ENCODE data around the gene COL18A1.

The COL18A1 gene

DNA sequence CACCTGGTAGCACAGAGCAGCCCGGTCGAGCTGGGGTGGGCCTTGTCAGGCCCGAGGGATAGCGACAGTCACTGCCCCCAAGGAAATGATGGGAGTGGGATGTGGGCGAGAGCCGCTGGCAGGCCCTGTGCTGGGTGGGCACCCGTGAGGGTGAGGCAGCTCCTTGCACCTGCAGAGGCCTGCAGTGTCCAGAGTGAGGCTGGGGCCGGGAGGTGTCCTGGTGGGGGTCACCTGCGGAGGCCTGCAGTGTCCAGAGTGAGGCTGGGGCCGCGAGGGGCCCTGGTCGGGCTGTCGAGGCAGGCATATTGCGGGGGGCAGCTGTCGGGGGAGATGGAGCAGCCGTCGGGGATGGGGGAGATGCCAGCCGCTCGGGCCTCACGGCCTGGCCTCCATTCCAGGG is 87.8 kb downstream of the COL18A1 start:
- H3K4me3 ChIP-seq (ENCODE audit: low read depth, low read length): no peak overlapping the region
- H3K27me3 ChIP-seq (ENCODE audit: control insufficient read depth, insufficient read depth, low read length): no peaks in the 10 kb centered on the region
- peaks cover 80% of the 10 kb centered on the region for H3K36me3 ChIP-seq (ENCODE audit: control insufficient read depth, insufficient read depth, low read length)
- no peak overlapping the region for H3K27ac ChIP-seq (ENCODE audit: low read depth, low read length)
- H3K9me3 ChIP-seq (ENCODE audit: control insufficient read depth, insufficient read depth, low read length): no peaks in the 10 kb centered on the region
- no peak overlapping the region for H3K9ac ChIP-seq (ENCODE audit: low read depth, low read length)
- peaks cover 15% of the 10 kb centered on the region; the same call in 1 of the 2 replicates for H3K4me1 ChIP-seq (ENCODE audit: control insufficient read depth, insufficient read depth, low read length)

DNA sequence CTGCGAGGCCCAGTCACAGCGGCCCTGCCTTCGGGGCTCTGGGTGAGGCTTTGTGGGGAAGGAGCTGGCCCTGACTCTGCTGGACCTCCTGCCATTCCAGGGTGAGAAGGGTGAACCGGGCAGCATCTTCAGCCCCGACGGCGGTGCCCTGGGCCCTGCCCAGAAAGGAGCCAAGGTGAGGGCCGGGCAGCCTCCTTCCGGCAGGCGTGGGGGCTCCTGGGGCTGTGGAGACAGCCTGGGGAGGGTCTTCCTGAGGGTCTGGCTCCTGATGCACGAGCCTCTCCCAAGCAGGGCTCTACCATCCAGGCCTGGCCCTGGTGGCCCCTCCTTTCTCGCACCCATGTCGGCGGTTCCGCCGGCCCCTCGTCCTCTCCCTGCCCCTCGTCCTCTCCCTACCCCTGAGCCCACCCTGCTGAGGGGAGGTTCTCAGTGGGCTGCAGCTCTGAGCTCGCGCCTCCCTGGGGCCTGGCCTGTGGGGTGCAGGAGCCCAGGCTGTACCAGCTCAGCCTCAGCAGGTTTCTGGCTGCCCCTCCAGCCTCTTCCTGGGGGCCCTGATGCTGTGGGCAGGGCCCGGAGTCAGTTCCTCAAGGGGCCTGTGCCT is 88.5 kb downstream of the COL18A1 start:
- Histone ChIP-seq H3K4me1 (ENCODE audit: control insufficient read depth, insufficient read depth, low read length) (peaks cover 10% of the 10 kb centered on the region; the same call in 1 of the 2 replicates), H3K9me3 (ENCODE audit: control insufficient read depth, insufficient read depth, low read length) (no peaks in the 10 kb centered on the region), H3K4me3 (ENCODE audit: low read depth, low read length) (no peak overlapping the region), H3K27me3 (ENCODE audit: control insufficient read depth, insufficient read depth, low read length) (no peaks in the 10 kb centered on the region), H3K27ac (ENCODE audit: low read depth, low read length) (no peak overlapping the region), H3K36me3 (ENCODE audit: control insufficient read depth, insufficient read depth, low read length) (peaks cover 80% of the 10 kb centered on the region), H3K9ac (ENCODE audit: low read depth, low read length) (no peak overlapping the region)

DNA sequence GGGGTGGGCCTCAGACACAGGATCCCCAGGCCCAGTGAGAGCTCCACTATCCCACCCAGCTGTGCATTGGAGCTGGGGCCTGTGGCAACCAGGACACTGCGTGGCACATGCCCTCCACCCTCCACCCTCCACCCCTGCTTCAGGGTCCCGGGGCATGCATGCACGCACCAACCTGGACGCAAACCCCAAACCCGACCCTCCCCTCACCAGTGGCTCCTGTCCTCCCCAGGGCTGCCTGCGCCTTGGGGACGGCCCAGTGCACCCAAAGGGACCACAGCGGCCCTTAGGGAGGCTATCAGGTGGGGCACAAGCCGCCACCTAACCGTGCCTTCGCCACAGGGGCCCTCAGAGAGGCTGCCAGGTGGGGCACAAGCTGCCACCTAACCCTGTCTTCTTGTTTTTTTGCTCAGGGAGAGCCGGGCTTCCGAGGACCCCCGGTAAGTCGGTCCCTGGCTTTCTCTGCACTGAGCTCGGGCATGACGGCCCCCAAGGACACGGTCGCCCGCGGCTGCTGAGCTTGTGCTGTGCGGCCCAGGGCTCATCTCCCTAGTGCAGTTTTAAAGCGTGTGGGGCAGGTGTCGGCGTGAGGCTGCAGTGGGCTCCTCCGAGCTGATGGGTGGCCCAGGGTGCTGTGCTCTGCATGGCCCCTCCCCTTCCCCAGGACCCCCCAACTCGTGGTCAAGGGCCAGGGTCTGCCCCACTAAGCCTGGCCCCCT is 89.3 kb downstream of the COL18A1 start:
- H3K4me1 ChIP-seq (ENCODE audit: control insufficient read depth, insufficient read depth, low read length): 0 out of 2 replicates have a peak, but pooled peaks cover 3% of the 10 kb centered on the region
- no peaks in the 10 kb centered on the region for H3K9me3 ChIP-seq (ENCODE audit: control insufficient read depth, insufficient read depth, low read length)
- no peak overlapping the region for H3K27ac ChIP-seq (ENCODE audit: low read depth, low read length)
- H3K9ac ChIP-seq (ENCODE audit: low read depth, low read length): no peak overlapping the region
- no peaks in the 10 kb centered on the region for H3K27me3 ChIP-seq (ENCODE audit: control insufficient read depth, insufficient read depth, low read length)
- H3K4me3 ChIP-seq (ENCODE audit: low read depth, low read length): no peak overlapping the region
- peaks cover 88% of the 10 kb centered on the region for H3K36me3 ChIP-seq (ENCODE audit: control insufficient read depth, insufficient read depth, low read length)

DNA sequence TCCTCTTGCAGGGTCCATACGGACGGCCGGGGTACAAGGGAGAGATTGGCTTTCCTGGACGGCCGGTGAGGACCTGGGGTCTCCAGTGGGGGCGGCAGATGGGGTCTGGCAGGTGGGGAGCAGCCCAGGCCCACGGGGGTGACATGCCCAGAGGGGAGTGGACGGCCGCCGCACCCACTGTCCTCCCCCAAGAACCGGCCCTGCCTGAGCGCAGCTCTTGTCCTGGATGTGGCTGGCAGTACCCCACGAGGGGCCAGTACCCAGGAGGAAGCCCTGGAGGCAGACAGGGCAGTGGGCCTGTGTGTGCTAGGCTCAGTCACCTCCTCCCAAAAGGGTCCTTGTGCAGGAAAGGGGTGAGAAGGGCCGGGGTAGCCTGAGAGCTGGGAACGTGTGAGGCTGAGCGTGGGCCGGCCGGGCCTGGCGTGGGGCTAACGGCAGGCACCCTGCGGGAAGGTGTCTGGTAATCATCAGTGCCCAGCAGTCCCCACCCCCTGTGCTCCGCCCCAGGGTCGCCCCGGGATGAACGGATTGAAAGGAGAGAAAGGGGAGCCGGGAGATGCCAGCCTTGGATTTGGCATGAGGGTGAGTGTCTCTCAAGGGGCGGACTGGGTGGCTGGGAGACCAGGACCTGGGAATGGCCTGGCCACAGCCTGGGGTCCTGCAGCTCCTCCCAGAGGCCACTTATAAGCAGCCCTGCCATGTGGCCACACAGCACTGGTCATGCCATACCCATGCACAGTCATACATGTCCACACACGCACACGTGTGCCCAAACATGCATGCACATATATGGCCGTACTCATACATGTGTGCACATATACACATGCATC is 90.1 kb downstream of the COL18A1 start:
- Histone ChIP-seq H3K27ac (ENCODE audit: low read depth, low read length) (no peak overlapping the region), H3K9ac (ENCODE audit: low read depth, low read length) (no peak overlapping the region), H3K9me3 (ENCODE audit: control insufficient read depth, insufficient read depth, low read length) (no peaks in the 10 kb centered on the region), H3K4me3 (ENCODE audit: low read depth, low read length) (no peak overlapping the region), H3K4me1 (ENCODE audit: control insufficient read depth, insufficient read depth, low read length) (no peaks in the 10 kb centered on the region), H3K36me3 (ENCODE audit: control insufficient read depth, insufficient read depth, low read length) (peaks cover 92% of the 10 kb centered on the region), H3K27me3 (ENCODE audit: control insufficient read depth, insufficient read depth, low read length) (no peaks in the 10 kb centered on the region)

DNA sequence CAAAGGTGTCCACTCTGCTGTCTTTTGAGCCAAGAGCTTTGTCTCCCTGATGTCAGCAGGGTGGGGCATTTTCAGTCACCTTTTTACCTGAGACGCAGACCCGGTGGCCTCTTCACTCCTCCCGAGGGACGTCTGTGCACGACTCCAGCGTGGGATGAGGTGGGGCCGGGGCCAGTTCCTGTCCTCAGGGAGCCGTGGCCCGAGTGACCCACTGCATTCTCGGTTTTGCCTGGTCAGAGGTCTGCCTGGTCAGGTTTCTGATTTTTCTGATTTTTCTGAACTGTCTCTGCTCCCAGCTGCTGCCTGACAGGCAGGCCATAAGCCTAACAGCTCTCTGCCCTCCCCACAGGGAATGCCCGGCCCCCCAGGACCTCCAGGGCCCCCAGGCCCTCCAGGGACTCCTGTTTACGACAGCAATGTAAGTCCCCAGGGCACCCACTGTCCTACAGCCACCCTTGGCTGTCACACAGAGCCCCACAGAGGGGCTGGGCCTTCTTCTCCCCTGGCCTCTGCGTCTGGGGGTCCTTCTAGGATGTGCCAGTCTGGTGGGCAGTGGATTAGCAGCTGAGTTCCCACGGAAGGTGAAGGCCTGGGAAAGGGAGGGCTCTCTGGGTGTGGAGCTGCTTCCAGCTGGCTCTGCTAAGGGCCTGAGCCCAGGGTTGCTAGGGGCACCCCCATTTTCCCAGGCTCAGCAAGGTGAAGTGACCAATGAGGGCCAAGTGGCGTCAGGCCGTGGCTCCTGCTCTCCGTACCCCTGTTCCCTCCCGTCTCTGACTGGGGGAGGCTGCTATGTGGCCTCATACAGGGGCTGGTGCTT is 91.4 kb downstream of the COL18A1 start:
- H3K27ac ChIP-seq (ENCODE audit: low read depth, low read length): no peak overlapping the region
- H3K4me1 ChIP-seq (ENCODE audit: control insufficient read depth, insufficient read depth, low read length): no peaks in the 10 kb centered on the region
- H3K9ac ChIP-seq (ENCODE audit: low read depth, low read length): no peak overlapping the region
- no peak overlapping the region for H3K4me3 ChIP-seq (ENCODE audit: low read depth, low read length)
- peaks cover 81% of the 10 kb centered on the region for H3K36me3 ChIP-seq (ENCODE audit: control insufficient read depth, insufficient read depth, low read length)
- no peaks in the 10 kb centered on the region for H3K27me3 ChIP-seq (ENCODE audit: control insufficient read depth, insufficient read depth, low read length)
- no peaks in the 10 kb centered on the region for H3K9me3 ChIP-seq (ENCODE audit: control insufficient read depth, insufficient read depth, low read length)

DNA sequence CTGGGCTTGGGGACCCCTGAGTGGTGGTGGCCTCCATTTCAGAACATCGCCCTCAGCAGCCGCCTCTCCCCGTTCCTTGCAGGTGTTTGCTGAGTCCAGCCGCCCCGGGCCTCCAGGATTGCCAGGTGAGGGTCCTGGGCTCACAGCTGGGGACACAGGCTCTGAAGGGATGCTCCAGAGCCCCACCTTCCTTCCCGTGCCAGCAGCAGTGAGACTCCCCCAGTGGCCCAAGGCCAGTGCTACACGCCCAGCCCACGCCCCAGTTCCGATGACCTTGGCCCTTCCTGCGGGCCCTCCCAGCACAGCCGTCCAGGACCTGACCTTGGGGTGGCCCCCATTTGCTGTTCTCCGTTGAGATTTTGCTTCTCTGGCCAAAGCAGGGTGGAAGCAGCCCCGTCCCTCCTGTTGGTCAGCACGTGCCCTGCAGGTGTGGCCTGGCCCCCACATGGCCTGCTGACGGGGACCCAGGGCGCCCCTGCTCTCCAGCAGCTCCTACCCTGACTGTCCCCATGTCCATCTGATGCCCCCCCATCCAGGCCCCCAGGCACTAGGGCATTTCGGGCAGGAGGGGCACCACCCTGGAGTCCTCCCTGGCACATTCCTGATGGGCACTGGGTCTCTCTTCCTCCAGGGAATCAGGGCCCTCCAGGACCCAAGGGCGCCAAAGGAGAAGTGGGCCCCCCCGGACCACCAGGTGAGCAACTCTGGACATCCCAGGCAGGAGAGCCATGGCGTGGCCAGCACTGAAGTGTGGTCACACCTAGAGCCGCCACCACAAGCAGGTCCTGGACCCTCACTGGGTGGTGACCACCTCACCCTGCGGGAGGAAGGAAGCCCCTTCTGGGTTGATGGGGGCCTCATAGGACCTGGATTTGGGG is 92.2 kb downstream of the COL18A1 start:
- Histone ChIP-seq H3K36me3 (ENCODE audit: control insufficient read depth, insufficient read depth, low read length) (peaks cover 72% of the 10 kb centered on the region), H3K4me3 (ENCODE audit: low read depth, low read length) (no peak overlapping the region), H3K9ac (ENCODE audit: low read depth, low read length) (no peak overlapping the region)

DNA sequence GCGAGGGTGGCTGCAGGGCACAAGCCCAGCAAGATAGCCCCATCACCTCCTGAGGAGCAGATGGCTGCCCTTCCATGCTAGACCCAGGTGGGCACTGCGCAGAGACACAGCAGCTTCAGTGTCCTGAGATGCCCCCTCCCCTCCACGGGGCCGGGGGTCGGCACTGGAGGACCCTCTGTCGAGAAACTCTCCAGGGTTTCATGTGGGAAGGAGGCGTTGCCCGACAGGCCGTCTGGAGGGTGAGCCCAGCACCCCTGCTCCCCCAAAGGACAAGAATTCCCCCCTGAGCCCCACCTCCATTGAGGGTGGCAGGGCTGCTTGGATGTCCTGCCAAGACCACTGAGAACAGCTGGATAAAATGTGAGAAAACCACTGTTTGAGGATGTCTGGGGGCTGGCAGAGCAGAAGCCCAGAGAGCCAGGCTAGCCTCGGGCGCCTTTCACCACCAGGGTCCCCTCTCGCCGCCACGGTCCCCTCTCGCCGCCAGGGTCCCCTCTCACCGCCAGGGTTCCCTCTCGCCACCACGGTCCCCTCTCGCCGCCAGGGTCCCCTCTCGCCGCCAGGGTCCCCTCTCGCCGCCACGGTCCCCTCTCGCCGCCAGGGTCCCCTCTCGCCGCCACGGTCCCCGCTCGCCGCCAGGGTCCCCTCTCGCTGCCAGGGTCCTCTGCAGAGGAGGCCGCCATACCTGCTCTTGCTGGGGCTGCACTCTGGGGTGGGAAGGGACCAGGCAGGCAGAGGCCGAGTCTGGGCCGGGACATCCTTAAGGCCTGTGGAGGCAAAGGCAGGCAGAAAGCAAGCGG is 93.1 kb downstream of the COL18A1 start:
- H3K27me3 ChIP-seq (ENCODE audit: control insufficient read depth, insufficient read depth, low read length): no peaks in the 10 kb centered on the region
- no peak overlapping the region for H3K4me3 ChIP-seq (ENCODE audit: low read depth, low read length)
- H3K4me1 ChIP-seq (ENCODE audit: control insufficient read depth, insufficient read depth, low read length): no peaks in the 10 kb centered on the region
- H3K27ac ChIP-seq (ENCODE audit: low read depth, low read length): no peak overlapping the region
- H3K36me3 ChIP-seq (ENCODE audit: control insufficient read depth, insufficient read depth, low read length): peaks cover 65% of the 10 kb centered on the region
- H3K9ac ChIP-seq (ENCODE audit: low read depth, low read length): no peak overlapping the region
- H3K9me3 ChIP-seq (ENCODE audit: control insufficient read depth, insufficient read depth, low read length): no peaks in the 10 kb centered on the region

More for the DNA sequence above, 92.2 kb downstream of the COL18A1 start:
- H3K27ac ChIP-seq (ENCODE audit: low read depth, low read length): no peak overlapping the region
- H3K4me1 ChIP-seq (ENCODE audit: control insufficient read depth, insufficient read depth, low read length): no peaks in the 10 kb centered on the region
- H3K27me3 ChIP-seq (ENCODE audit: control insufficient read depth, insufficient read depth, low read length): no peaks in the 10 kb centered on the region
- H3K9me3 ChIP-seq (ENCODE audit: control insufficient read depth, insufficient read depth, low read length): no peaks in the 10 kb centered on the region

DNA sequence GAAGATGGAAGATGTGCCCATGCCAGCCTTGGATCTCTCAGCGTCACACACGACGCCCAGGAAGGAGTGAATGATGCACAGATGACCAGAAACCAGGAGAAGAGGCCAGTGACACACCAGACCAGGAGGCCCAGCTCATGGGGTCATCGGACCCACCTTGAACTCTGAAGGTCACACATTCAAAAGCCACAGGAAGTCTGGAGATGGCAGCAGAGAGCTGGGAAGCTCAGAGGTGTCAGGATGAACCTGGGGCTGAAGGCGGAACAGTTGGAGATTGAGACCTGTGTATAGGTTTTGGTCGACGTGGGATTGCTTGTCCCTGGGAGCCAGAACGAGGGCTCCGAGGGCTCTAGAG is 93.7 kb downstream of the COL18A1 start:
- no peaks in the 10 kb centered on the region for H3K4me1 ChIP-seq (ENCODE audit: control insufficient read depth, insufficient read depth, low read length)
- no peak overlapping the region for H3K4me3 ChIP-seq (ENCODE audit: low read depth, low read length)
- H3K9me3 ChIP-seq (ENCODE audit: control insufficient read depth, insufficient read depth, low read length): no peaks in the 10 kb centered on the region
- H3K27me3 ChIP-seq (ENCODE audit: control insufficient read depth, insufficient read depth, low read length): no peaks in the 10 kb centered on the region
- H3K27ac ChIP-seq (ENCODE audit: low read depth, low read length): no peak overlapping the region
- H3K9ac ChIP-seq (ENCODE audit: low read depth, low read length): no peak overlapping the region
- peaks cover 59% of the 10 kb centered on the region for H3K36me3 ChIP-seq (ENCODE audit: control insufficient read depth, insufficient read depth, low read length)

DNA sequence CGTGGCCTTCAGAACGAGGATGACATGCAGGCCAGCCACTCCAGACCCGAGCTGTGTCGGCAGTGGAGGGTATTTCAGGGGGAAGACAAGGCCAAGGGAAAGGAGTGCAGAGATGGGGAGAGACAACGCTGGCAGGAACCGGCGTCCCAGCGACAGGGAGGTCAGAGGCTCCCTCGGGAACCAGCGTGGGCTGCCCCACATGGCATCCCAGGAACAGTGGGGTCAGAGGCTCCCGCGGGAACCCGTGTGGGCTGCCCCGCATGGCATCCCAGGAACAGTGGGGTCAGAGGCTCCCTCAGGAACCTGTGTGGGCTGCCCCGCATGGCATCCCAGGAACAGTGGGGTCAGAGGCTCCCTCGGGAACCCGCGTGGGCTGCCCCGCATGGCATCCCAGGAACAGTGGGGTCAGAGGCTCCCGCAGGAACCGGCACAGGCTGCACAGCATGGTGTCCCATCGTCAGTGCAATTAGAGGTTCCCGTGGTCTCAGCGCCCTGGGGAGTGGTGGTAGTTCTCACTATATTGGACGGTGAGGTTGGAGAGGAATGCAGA is 94.3 kb downstream of the COL18A1 start:
- no peaks in the 10 kb centered on the region for H3K4me1 ChIP-seq (ENCODE audit: control insufficient read depth, insufficient read depth, low read length)
- H3K9me3 ChIP-seq (ENCODE audit: control insufficient read depth, insufficient read depth, low read length): no peaks in the 10 kb centered on the region
- no peak overlapping the region for H3K9ac ChIP-seq (ENCODE audit: low read depth, low read length)
- H3K36me3 ChIP-seq (ENCODE audit: control insufficient read depth, insufficient read depth, low read length): peaks cover 56% of the 10 kb centered on the region
- H3K27ac ChIP-seq (ENCODE audit: low read depth, low read length): no peak overlapping the region
- H3K27me3 ChIP-seq (ENCODE audit: control insufficient read depth, insufficient read depth, low read length): no peaks in the 10 kb centered on the region
- no peak overlapping the region for H3K4me3 ChIP-seq (ENCODE audit: low read depth, low read length)
